ENCODE results near the gene PDSS2.

Gene PDSS2

DNA sequence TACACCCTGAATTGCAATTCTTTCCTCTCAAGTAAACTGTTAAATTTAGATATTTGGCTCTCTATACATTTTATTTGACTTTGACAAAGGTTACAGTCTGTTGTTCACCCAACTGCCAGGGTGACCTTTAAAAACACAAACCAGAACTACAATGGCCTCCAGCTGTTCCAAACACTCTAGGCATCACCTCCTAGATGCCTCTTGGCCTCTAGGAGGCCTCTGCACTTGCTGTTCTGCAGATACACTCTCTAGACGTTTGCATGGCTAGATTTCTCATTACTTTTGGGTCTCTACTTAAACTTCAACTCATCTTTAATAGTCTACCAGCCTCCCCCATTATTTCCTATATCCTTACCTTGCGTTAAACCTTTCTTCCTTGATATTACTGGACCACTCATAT, 241.2 kb downstream of the PDSS2 start:
- no peak overlapping the region for H3K4me3 ChIP-seq (ENCODE audit: low read depth, low read length)
- no peak for DNase-seq (ENCODE audit: low read depth)
- TF ChIP-seq MYC (IDR thresholded peaks at IDR 0.05; ENCODE audit: low read depth, low read length) (no peak), POLR2A (IDR thresholded peaks at IDR 0.05; ENCODE audit: extremely low read depth, insufficient read length) (no peak)
- TF ChIP-seq, protein P1, sequence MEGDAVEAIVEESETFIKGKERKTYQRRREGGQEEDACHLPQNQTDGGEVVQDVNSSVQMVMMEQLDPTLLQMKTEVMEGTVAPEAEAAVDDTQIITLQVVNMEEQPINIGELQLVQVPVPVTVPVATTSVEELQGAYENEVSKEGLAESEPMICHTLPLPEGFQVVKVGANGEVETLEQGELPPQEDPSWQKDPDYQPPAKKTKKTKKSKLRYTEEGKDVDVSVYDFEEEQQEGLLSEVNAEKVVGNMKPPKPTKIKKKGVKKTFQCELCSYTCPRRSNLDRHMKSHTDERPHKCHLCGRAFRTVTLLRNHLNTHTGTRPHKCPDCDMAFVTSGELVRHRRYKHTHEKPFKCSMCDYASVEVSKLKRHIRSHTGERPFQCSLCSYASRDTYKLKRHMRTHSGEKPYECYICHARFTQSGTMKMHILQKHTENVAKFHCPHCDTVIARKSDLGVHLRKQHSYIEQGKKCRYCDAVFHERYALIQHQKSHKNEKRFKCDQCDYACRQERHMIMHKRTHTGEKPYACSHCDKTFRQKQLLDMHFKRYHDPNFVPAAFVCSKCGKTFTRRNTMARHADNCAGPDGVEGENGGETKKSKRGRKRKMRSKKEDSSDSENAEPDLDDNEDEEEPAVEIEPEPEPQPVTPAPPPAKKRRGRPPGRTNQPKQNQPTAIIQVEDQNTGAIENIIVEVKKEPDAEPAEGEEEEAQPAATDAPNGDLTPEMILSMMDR (IDR thresholded peaks at IDR 0.05; ENCODE audit: low read depth, low read length): no peak
- TF ChIP-seq, protein P2, sequence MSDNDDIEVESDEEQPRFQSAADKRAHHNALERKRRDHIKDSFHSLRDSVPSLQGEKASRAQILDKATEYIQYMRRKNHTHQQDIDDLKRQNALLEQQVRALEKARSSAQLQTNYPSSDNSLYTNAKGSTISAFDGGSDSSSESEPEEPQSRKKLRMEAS (IDR thresholded peaks at IDR 0.05; ENCODE audit: low read depth, low read length): no peak

DNA sequence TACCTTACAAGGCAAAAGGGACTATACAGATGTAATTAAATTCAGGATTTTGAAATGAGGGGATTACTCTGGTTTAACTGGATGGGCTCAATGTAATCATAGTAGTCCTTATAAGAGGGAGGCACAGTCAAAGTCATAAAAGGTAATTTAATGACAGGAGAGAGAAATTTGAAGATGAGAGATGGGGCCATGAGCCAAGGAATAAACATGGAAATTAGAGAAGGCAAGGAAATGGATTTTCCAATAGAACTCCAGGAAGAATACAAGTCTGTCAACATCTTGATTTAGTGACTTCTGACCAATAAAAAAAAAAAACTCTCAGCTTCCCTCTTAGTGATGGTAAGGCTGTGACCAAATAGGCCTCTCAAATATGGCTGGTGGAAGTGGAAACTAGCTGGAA, 242.1 kb downstream of the PDSS2 start:
- TF ChIP-seq MYC (IDR thresholded peaks at IDR 0.05; ENCODE audit: low read depth, low read length) (no peak), POLR2A (IDR thresholded peaks at IDR 0.05; ENCODE audit: extremely low read depth, insufficient read length) (no peak)
- TF ChIP-seq, protein P2 (IDR thresholded peaks at IDR 0.05; ENCODE audit: low read depth, low read length): no peak
- TF ChIP-seq, protein P1 (IDR thresholded peaks at IDR 0.05; ENCODE audit: low read depth, low read length): no peak
- DNase-seq (ENCODE audit: low read depth): no peak
- no peak overlapping the region for H3K4me3 ChIP-seq (ENCODE audit: low read depth, low read length)

DNA sequence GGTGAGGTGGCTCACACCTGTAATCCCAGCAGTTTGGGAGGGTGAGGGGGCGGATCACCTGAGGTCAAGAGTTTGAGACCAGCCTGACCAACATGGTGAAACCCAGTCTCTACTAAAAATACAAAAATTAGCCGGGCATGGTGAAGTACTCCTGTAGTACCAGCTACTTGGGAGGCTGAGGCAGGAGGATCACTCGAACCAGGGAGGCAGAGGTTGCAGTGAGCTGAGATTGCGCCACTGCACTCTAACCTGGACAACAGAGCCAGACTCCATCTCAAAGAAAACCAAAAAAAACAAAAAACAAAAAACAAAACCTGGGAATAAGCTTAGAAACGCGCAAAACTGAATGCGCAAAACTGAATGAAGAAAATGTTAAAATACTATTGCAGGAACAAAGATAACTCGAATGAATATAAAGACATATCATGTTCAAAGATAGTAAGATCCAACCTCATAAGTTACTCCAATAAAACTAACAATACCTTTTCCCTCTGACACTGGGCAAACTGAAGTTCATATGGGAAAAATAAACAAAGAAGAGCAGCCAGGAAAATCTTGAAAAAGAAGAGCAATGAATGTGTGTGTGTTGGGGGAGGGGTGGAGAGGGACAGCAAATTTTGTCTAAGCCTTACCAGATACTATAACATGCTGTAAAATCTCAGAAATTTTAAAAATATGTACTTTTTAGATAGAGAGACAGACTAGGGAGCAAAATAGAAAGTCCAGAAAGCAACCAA, 243.0 kb downstream of the PDSS2 start:
- TF ChIP-seq POLR2A (IDR thresholded peaks at IDR 0.05; ENCODE audit: extremely low read depth, insufficient read length) (no peak), MYC (IDR thresholded peaks at IDR 0.05; ENCODE audit: low read depth, low read length) (no peak)
- TF ChIP-seq, protein P2 (IDR thresholded peaks at IDR 0.05; ENCODE audit: low read depth, low read length): no peak
- TF ChIP-seq, protein P1 (IDR thresholded peaks at IDR 0.05; ENCODE audit: low read depth, low read length): no peak
- DNase-seq (ENCODE audit: low read depth): no peak

GRCh38 chr6:107215334-107215733, 244.0 kb downstream of the PDSS2 start:
- H3K4me3 ChIP-seq (ENCODE audit: low read depth, low read length): no peak overlapping the region
- TF ChIP-seq, protein P1 (IDR thresholded peaks at IDR 0.05; ENCODE audit: low read depth, low read length): no peak
- TF ChIP-seq MYC (IDR thresholded peaks at IDR 0.05; ENCODE audit: low read depth, low read length): no peak
- TF ChIP-seq, protein P2 (IDR thresholded peaks at IDR 0.05; ENCODE audit: low read depth, low read length): no peak
- TF ChIP-seq POLR2A (IDR thresholded peaks at IDR 0.05; ENCODE audit: extremely low read depth, insufficient read length): no peak
- DNase-seq (ENCODE audit: low read depth): no peak

More for the DNA sequence above, 243.0 kb downstream of the PDSS2 start:
- H3K4me3 ChIP-seq (ENCODE audit: low read depth, low read length): no peak overlapping the region

DNA sequence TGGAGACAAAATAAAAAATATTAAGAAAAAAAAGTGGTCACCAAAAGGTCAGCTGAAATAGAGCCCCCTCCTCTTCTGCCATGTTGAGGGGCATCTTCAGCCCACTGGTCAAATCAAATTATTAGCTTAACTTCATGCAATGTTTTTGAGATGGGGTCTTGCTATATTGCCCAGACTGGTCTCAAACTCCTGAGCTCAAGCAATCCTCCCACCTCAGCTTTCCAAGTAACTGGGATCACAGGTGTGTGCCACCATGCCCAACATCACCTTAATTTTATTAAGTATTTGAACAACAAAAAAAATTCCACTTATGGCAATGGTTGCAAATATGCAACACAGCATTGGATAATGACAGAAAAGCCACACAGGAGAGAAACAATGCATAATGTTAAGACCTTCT, 244.7 kb downstream of the PDSS2 start:
- TF ChIP-seq POLR2A (IDR thresholded peaks at IDR 0.05; ENCODE audit: extremely low read depth, insufficient read length) (no peak), MYC (IDR thresholded peaks at IDR 0.05; ENCODE audit: low read depth, low read length) (no peak)
- TF ChIP-seq, protein P2 (IDR thresholded peaks at IDR 0.05; ENCODE audit: low read depth, low read length): no peak
- TF ChIP-seq, protein P1 (IDR thresholded peaks at IDR 0.05; ENCODE audit: low read depth, low read length): no peak

More for the DNA sequence above, 244.7 kb downstream of the PDSS2 start:
- no peak for DNase-seq (ENCODE audit: low read depth)
- no peak overlapping the region for H3K4me3 ChIP-seq (ENCODE audit: low read depth, low read length)
